ENCODE measurements around the gene CORIN. TPM values are rescaled to one million over a fixed set of nuclear protein-coding genes. Genes with fewer than 3 reads are reported as not detected.

The CORIN gene
- total and polyA plus RNA-seq, 2 of the 4 experiments (the other 2 are of a cell fraction), result 20.3 to 24.7 TPM

GRCh38 chr4:47863486-47863885 lies 25.6 kb upstream of the CORIN start:
- Histone ChIP-seq H2BK120ac (ENCODE audit: low read depth, low read length) (peak overlapping the region; percentile 90), H3K14ac (replicated peaks; ENCODE audit: low read depth, low read length) (peak overlapping the region; percentile 93), H4K20me1 (ENCODE audit: insufficient read depth, low read length) (no peaks in the 10 kb centered on the region), H2AFZ (replicated peaks; ENCODE audit: low read length, poor library complexity) (no peak overlapping the region), H3K4me2 (ENCODE audit: low read depth, low read length) (no peak overlapping the region), H3K23ac (ENCODE audit: low read depth, low read length) (peak overlapping the region; percentile 83; the same call in 1 of the 2 replicates), H4K5ac (ENCODE audit: low read depth, low read length) (peak overlapping the region; percentile 58), H3K79me1 (ENCODE audit: low read depth in 1 of 2, low read length in 2 of 2) (peaks cover 8 to 17% of the 10 kb centered on the region in 2 experiments; a peak in 3 of 4 replicates), H3K4me1 (ENCODE audit: control insufficient read depth, insufficient read depth, low read length) (peaks cover 15% of the 10 kb centered on the region), H3K27ac (ENCODE audit: insufficient read depth, low read length) (peak overlapping the region; percentile 65; the same call in 1 of the 2 replicates), H3K9me3 (ENCODE audit: control insufficient read depth, insufficient read depth, low read length) (no peaks in the 10 kb centered on the region), H2AK5ac (ENCODE audit: low read depth, low read length) (peak overlapping the region; percentile 92; the same call in 1 of the 2 replicates), H3K18ac (ENCODE audit: low read depth, low read length) (peak overlapping the region; percentile 32; the same call in 1 of the 2 replicates), H4K8ac (ENCODE audit: low read depth in 2 of 2, low read length in 2 of 2) (peak overlapping the region; percentile 74 to 93), H3K27me3 (ENCODE audit: control insufficient read depth, insufficient read depth, low read length) (no peaks in the 10 kb centered on the region), H2AK9ac (replicated peaks; ENCODE audit: low read depth, low read length, poor library complexity) (no peak overlapping the region), H3K9me1 (ENCODE audit: insufficient read depth, low read length) (peaks cover 2% of the 10 kb centered on the region; the same call in 1 of the 2 replicates), H4K91ac (ENCODE audit: insufficient read depth, low read depth, low read length) (peak overlapping the region; percentile 91), H2BK5ac (ENCODE audit: low read depth, low read length, poor library complexity, severe bottlenecking) (peak overlapping the region; percentile 98), H3K4me3 (ENCODE audit: insufficient read depth, low read depth, low read length) (no peak overlapping the region), H3K9ac (ENCODE audit: low read depth, low read length) (no peak overlapping the region), H3K4ac (ENCODE audit: low read depth, low read length) (peak overlapping the region; percentile 91), H3K36me3 (ENCODE audit: control insufficient read depth, insufficient read depth, low read length) (peaks cover 11% of the 10 kb centered on the region), H2BK20ac (ENCODE audit: low read depth, low read length) (peak overlapping the region; percentile 94), H2BK15ac (ENCODE audit: low read depth, low read length) (peak overlapping the region; percentile 93; the same call in 2 of the 3 replicates), H3K56ac (ENCODE audit: extremely low read depth, insufficient read depth, low read length) (0 out of 2 replicates have a peak overlapping the region, but pooled peaks have one; percentile 54)
- CTCF ChIA-PET, result no interaction called here
- peak; percentile 38 for ATAC-seq (ENCODE audit: low read depth)
- POLR2A ChIA-PET (ENCODE audit: unreplicated experiment), result no interaction called here
- BruUV-seq (replicated peaks), result no TSS peak
- WGBS, 2 experiments (ENCODE audit: extremely low coverage in 2 of 2, insufficient read length in 1 of 2), result no CpG with 5 or more reads among the region's 4 CpGs
- TF ChIP-seq SMC3 (IDR thresholded peaks at IDR 0.05; ENCODE audit: low read depth, low read length) (no peak), CHD1 (IDR thresholded peaks at IDR 0.05; ENCODE audit: low read depth, low read length) (no peak), RFX5 (IDR thresholded peaks at IDR 0.05; ENCODE audit: low read depth, low read length) (no peak), ELK1 (IDR thresholded peaks at IDR 0.05; ENCODE audit: borderline replicate concordance, low read depth, low read length) (no peak), POLR2A (IDR thresholded peaks at IDR 0.05; ENCODE audit: low read depth, low read length) (no peak), FOS (IDR thresholded peaks at IDR 0.05; ENCODE audit: low read depth, low read length) (no peak), USF2 (IDR thresholded peaks at IDR 0.05; ENCODE audit: low read depth, low read length) (no peak), BHLHE40 (IDR thresholded peaks at IDR 0.05; ENCODE audit: low read depth, low read length) (no peak), NFE2L2 (IDR thresholded peaks at IDR 0.05; ENCODE audit: low read depth, low read length) (no peak), MAZ (IDR thresholded peaks at IDR 0.05; ENCODE audit: borderline replicate concordance, low read depth, low read length) (no peak), RCOR1 (IDR thresholded peaks at IDR 0.05; ENCODE audit: insufficient replicate concordance, low read length) (no peak), RAD21 (IDR thresholded peaks at IDR 0.05; ENCODE audit: low read length) (no peak), MXI1 (IDR thresholded peaks at IDR 0.05; ENCODE audit: borderline replicate concordance, low read depth, low read length) (no peak), CTCF (conservative IDR thresholded peaks at IDR 0.05; ENCODE audit: low read depth, low read length) (no peak), MAFK (IDR thresholded peaks at IDR 0.05; ENCODE audit: low read depth, low read length) (no peak), CEBPB (IDR thresholded peaks at IDR 0.05; ENCODE audit: low read depth, low read length) (no peak)
- in situ Hi-C loops (cut with MboI; ENCODE audit: low sequenced_read_pairs) (loop anchor here (25.0 kb wide), 1 partner anchor 499 kb away; no protein-coding TSS in a partner anchor), intact Hi-C loops (cut with micrococcal nuclease) (no loop called here), dilution Hi-C loops (cut with HindIII; ENCODE audit: low sequenced_read_pairs, unreplicated experiment) (no loop called here)
- DNase-seq, result no peak
